Mesendoderm (in vitro differentiated cells): ENCODE measurements around the gene SLCO2A1.

Source experiments
- DNase-seq: peaks from one replicate; pipeline ENCODE4 v3.0.0; 2013
- H2AK5ac ChIP-seq: 2 replicates; pipeline ENCODE4 v1.6.1; 2013; ENCODE audit warnings: low read length, inconsistent platforms
- H2BK120ac ChIP-seq: 2 replicates; pipeline ENCODE4 v1.6.1; 2013; ENCODE audit warnings: low read depth, mild to moderate bottlenecking, low read length, moderate library complexity, mixed read lengths
- H2BK15ac ChIP-seq: replicated peaks from 2 replicates; pipeline ENCODE4 v1.6.1; 2013; ENCODE audit warnings: low read depth, mild to moderate bottlenecking, moderate library complexity
- H2BK5ac ChIP-seq: 2 replicates; pipeline ENCODE4 v1.6.1; 2013; ENCODE audit warnings: low read length, inconsistent platforms
- H3K18ac ChIP-seq: 2 replicates; pipeline ENCODE4 v1.6.1; 2013; ENCODE audit warnings: mild to moderate bottlenecking, low read length, mixed read lengths
- H3K23ac ChIP-seq: one replicate; pipeline ENCODE4 v1.6.1; 2013; ENCODE audit warnings: low read length
- H3K27ac ChIP-seq: 2 replicates; pipeline ENCODE4 v1.5.1; 2013; ENCODE audit warnings: low read depth, mild to moderate bottlenecking, inconsistent platforms, low read length, moderate library complexity
- H3K27me3 ChIP-seq: 2 replicates; pipeline ENCODE4 v1.6.1; 2013; ENCODE audit warnings: low read length, control low read depth, mild to moderate bottlenecking, inconsistent platforms; ENCODE audit not compliant: insufficient read depth, poor library complexity
- H3K36me3 ChIP-seq: 2 replicates; pipeline ENCODE4 v1.6.1; 2013; ENCODE audit warnings: low read length, inconsistent platforms; ENCODE audit not compliant: control insufficient read depth, insufficient read depth
- H3K4ac ChIP-seq: one replicate; pipeline ENCODE4 v1.6.1; 2013; ENCODE audit warnings: low read depth, mild to moderate bottlenecking, low read length, moderate library complexity
- H3K4me1 ChIP-seq: 2 replicates; pipeline ENCODE4 v1.6.1; 2013; ENCODE audit warnings: low read depth, low read length, inconsistent platforms; ENCODE audit not compliant: control insufficient read depth
- H3K4me2 ChIP-seq: 2 replicates; pipeline ENCODE4 v1.6.1; 2013; ENCODE audit warnings: low read length
- H3K4me3 ChIP-seq: 2 replicates; pipeline ENCODE4 v1.5.1; 2013; ENCODE audit warnings: mild to moderate bottlenecking, low read length
- H3K56ac ChIP-seq: one replicate; pipeline ENCODE4 v1.6.1; 2013; ENCODE audit warnings: low read length
- H3K79me1 ChIP-seq: 2 replicates; pipeline ENCODE4 v1.6.1; 2013; ENCODE audit warnings: low read length, inconsistent platforms
- H3K79me2 ChIP-seq: 2 replicates; pipeline ENCODE4 v1.6.1; 2013; ENCODE audit warnings: mild to moderate bottlenecking, low read length; ENCODE audit not compliant: control insufficient read depth, insufficient read depth
- H3K9ac ChIP-seq: 2 replicates; pipeline ENCODE4 v1.6.1; 2013; ENCODE audit warnings: low read length, inconsistent platforms
- H4K5ac ChIP-seq: one replicate; pipeline ENCODE4 v1.6.1; 2013; ENCODE audit warnings: low read length
- H4K8ac ChIP-seq: one replicate; pipeline ENCODE4 v1.6.1; 2013; ENCODE audit warnings: low read depth, mild to moderate bottlenecking, control low read depth, low read length, moderate library complexity
- WGBS: extraction: QIAGEN DNeasy Blood & Tissue Kit; methylation state at CpG from one replicate; pipeline ENCODE4 v1.1.7; 2013; ENCODE audit warnings: low lambda C conversion rate, missing lambda C conversion rate; ENCODE audit not compliant: insufficient coverage; ENCODE audit errors: extremely low coverage; 5-methylcytosine and 5-hydroxymethylcytosine counted together

SLCO2A1 gene

DNA sequence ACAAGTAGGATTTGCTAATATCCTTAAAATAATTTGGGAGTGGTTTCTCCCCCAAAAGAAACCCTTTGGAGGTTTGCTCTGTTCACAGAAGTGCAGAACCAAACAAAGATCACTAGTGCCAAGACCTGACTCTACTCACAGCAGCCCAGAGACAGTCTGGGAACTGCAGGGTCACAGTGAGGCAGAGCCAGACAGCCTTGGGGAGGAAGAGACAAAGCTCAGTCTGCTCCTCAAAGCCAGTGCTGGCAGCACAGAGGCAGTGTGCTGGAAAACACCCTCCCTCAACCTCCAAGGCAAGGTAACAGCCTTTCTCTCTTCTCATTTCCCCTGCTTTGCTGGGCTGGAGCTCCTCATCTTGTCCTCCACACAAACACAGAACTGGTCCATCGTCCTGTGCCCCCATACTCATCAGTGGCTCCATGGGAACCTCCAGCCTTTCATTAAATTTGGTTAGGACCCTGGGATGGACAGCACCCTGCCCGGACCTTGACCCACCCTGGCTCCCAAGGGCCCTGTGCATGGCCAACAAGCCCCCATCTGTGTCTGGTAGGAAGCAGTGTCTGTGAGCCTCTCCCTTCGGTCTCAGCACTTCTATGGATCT, 146.6 kb downstream of the SLCO2A1 start:
- Histone ChIP-seq H3K4me1 (no peaks in the 10 kb centered on the region), H2BK120ac (no peak overlapping the region), H3K79me1 (no peaks in the 10 kb centered on the region), H2AK5ac (no peak overlapping the region), H3K36me3 (no peaks in the 10 kb centered on the region), H3K27me3 (no peaks in the 10 kb centered on the region), H3K79me2 (no peaks in the 10 kb centered on the region), H3K23ac (no peak overlapping the region), H3K9ac (no peak overlapping the region), H3K27ac (no peak overlapping the region), H2BK15ac (no peak overlapping the region), H2BK5ac (no peak overlapping the region), H3K4me2 (no peak overlapping the region), H3K18ac (no peak overlapping the region), H3K4me3 (no peak overlapping the region), H4K8ac (no peak overlapping the region), H4K5ac (no peak overlapping the region), H3K56ac (no peak overlapping the region), H3K4ac (no peak overlapping the region)
- DNase-seq: no peak
- no CpG with 5 or more reads among the region's 3 CpGs for WGBS

DNA sequence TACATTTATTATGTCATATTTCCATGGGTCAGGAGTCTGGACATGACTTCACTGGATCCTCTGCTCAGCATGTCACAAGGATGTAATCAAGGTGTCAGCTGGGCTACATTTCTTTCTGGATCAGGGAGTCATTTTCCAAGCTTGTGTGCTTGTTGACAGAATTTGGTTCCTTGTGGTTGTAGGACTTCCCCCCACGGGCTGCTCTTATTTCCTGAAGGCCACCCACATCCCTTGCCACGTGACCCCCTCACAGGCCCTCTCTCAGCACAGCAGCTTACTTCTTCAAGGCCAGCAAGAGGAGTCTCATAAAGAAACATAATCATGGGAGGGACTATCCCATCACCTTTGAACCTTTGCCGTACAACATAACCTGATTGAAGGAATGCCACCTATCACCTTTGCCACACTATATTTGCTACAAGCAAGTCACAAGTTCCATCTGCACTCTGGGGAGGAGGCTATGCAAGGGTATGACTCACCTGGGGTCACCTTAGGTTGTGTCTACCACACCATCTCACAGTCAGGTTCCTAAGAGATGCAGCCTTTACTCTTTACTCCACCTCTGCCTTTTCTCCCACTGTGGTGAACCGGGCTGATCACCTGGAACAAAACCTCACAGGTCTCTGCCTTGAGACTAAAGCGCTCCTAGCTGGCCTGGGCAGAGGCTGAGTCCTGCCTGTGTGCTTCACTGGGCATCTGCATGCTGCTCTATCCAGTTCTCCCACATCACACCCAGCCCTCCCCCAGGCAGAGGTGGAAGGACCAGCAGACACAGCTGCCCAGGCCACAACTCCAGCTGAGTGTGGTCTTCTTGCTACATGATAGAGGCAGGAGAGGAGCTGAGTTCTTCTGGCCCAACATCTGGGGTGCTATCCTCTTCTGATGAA, 147.5 kb downstream of the SLCO2A1 start:
- H2BK120ac ChIP-seq: no peak overlapping the region
- no peaks in the 10 kb centered on the region for H3K4me1 ChIP-seq
- no peak overlapping the region for H3K9ac ChIP-seq
- H3K4me2 ChIP-seq: no peak overlapping the region
- H3K4me3 ChIP-seq: no peak overlapping the region
- H4K5ac ChIP-seq: no peak overlapping the region
- DNase-seq: no peak
- no peak overlapping the region for H3K23ac ChIP-seq
- no peak overlapping the region for H3K4ac ChIP-seq
- no peak overlapping the region for H3K27ac ChIP-seq
- H3K27me3 ChIP-seq: no peaks in the 10 kb centered on the region
- no peak overlapping the region for H2BK5ac ChIP-seq
- no peak overlapping the region for H2AK5ac ChIP-seq
- H3K56ac ChIP-seq: no peak overlapping the region
- WGBS: no CpG with 5 or more reads among the region's 5 CpGs
- no peaks in the 10 kb centered on the region for H3K79me1 ChIP-seq
- no peak overlapping the region for H2BK15ac ChIP-seq
- no peak overlapping the region for H4K8ac ChIP-seq
- no peak overlapping the region for H3K18ac ChIP-seq
- H3K79me2 ChIP-seq: no peaks in the 10 kb centered on the region
- no peaks in the 10 kb centered on the region for H3K36me3 ChIP-seq

- Histone ChIP-seq H3K27ac (no peak overlapping the region), H2BK15ac (no peak overlapping the region), H2AK5ac (no peak overlapping the region), H3K4me3 (no peak overlapping the region), H4K8ac (no peak overlapping the region), H3K4me1 (no peaks in the 10 kb centered on the region), H3K23ac (no peak overlapping the region), H3K18ac (no peak overlapping the region), H3K4me2 (no peak overlapping the region), H2BK5ac (no peak overlapping the region), H4K5ac (no peak overlapping the region), H3K27me3 (no peaks in the 10 kb centered on the region), H3K36me3 (no peaks in the 10 kb centered on the region), H3K4ac (no peak overlapping the region), H3K79me2 (no peaks in the 10 kb centered on the region), H3K9ac (no peak overlapping the region), H2BK120ac (no peak overlapping the region), H3K79me1 (no peaks in the 10 kb centered on the region), H3K56ac (no peak overlapping the region)
- DNase-seq: no peak
- no CpG with 5 or more reads among the region's 1 CpG for WGBS
Observed at GRCh38 chr3:133881492-133881891, 148.2 kb downstream of the SLCO2A1 start.

DNA sequence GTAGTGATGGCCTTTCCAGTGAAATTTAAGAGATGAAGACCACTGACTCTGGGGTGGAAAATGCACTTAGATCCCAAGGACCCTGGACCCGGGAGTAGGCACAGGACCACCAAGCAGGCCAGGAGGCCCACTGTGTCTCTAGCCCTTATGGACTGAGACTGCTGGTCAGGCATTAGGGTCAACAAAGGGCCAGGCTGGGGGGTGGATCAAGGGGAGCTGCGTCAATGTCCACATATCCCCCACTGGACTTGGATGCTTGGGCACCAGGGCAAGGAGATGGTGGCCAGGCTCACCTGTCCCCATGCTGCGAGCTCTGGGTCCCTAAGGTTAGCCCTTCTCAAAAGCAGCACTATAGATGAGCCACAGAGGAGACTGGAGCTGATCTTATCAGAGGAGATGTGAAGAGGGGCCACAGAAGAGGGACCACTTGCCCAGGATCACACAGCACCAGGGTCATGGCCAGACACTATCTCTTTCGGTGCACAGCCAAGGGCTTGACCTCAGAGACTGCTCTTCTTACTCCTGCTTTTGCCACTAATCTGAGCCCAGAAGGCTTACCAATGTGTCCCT, 148.8 kb downstream of the SLCO2A1 start:
- no peaks in the 10 kb centered on the region for H3K79me2 ChIP-seq
- no peak overlapping the region for H2AK5ac ChIP-seq
- H3K18ac ChIP-seq: no peak overlapping the region
- H3K9ac ChIP-seq: no peak overlapping the region
- DNase-seq: no peak
- no peak overlapping the region for H3K4me2 ChIP-seq
- H2BK15ac ChIP-seq: no peak overlapping the region
- no peaks in the 10 kb centered on the region for H3K36me3 ChIP-seq
- no peaks in the 10 kb centered on the region for H3K27me3 ChIP-seq
- H3K23ac ChIP-seq: no peak overlapping the region
- no peak overlapping the region for H4K8ac ChIP-seq
- H3K4me1 ChIP-seq: no peaks in the 10 kb centered on the region
- no CpG with 5 or more reads among the region's 4 CpGs for WGBS
- H3K27ac ChIP-seq: no peak overlapping the region
- H3K79me1 ChIP-seq: no peaks in the 10 kb centered on the region
- H4K5ac ChIP-seq: no peak overlapping the region
- no peak overlapping the region for H3K4me3 ChIP-seq
- no peak overlapping the region for H3K56ac ChIP-seq
- H3K4ac ChIP-seq: no peak overlapping the region
- no peak overlapping the region for H2BK5ac ChIP-seq
- H2BK120ac ChIP-seq: no peak overlapping the region

- no peak overlapping the region for H3K18ac ChIP-seq
- H4K5ac ChIP-seq: no peak overlapping the region
- H3K4me3 ChIP-seq: no peak overlapping the region
- no peak for DNase-seq
- no peaks in the 10 kb centered on the region for H3K4me1 ChIP-seq
- no peaks in the 10 kb centered on the region for H3K79me2 ChIP-seq
- H3K4me2 ChIP-seq: no peak overlapping the region
- no peak overlapping the region for H3K9ac ChIP-seq
- H2BK5ac ChIP-seq: no peak overlapping the region
- H3K4ac ChIP-seq: no peak overlapping the region
- H3K23ac ChIP-seq: no peak overlapping the region
- H2AK5ac ChIP-seq: no peak overlapping the region
- H2BK15ac ChIP-seq: no peak overlapping the region
- H3K79me1 ChIP-seq: no peaks in the 10 kb centered on the region
- no CpG with 5 or more reads among the region's 5 CpGs for WGBS
- no peaks in the 10 kb centered on the region for H3K36me3 ChIP-seq
- H3K56ac ChIP-seq: no peak overlapping the region
- no peak overlapping the region for H4K8ac ChIP-seq
- H3K27ac ChIP-seq: no peak overlapping the region
- H3K27me3 ChIP-seq: no peaks in the 10 kb centered on the region
- no peak overlapping the region for H2BK120ac ChIP-seq
Observed at GRCh38 chr3:133880287-133880686, 149.4 kb downstream of the SLCO2A1 start.
